PC-9 (cell line): ENCODE data around the gene MIEN1.

Experiments used
- EZH2 ChIP-seq: fragments of 200-600 bp; sonication (generic); IDR thresholded peaks from 2 replicates; pipeline ENCODE4 v1.8.0; 2017; ENCODE audit warnings: antibody characterized with exemption, low read depth
- TF ChIP-seq, protein P1 (sequence below): fragments of 200-600 bp; sonication (generic); conservative IDR thresholded peaks from 2 replicates; pipeline ENCODE4 v1.6.1; 2017; ENCODE audit warnings: mixed run types, antibody characterized with exemption, mild to moderate bottlenecking, moderate library complexity

DNA sequence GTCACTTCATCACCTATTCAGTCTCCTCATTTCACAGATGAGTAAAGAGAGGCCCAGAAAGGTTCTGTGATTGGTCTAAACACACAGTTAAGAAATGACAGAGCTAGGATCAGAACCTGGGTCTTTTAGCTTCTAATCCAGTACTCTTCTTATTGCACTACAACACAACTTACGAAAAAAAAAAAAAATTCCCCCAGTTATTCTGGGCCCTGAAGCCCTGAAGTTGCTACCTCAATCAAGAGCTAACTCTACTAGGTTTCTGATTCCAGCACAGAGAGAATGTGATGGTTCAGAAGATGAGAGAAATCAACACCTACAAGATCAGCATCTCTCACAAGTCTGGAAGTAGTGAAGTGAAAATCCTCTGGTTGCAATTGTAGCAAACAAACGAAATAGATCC lies 44.7 kb upstream of the MIEN1 start:
- TF ChIP-seq, protein P1, sequence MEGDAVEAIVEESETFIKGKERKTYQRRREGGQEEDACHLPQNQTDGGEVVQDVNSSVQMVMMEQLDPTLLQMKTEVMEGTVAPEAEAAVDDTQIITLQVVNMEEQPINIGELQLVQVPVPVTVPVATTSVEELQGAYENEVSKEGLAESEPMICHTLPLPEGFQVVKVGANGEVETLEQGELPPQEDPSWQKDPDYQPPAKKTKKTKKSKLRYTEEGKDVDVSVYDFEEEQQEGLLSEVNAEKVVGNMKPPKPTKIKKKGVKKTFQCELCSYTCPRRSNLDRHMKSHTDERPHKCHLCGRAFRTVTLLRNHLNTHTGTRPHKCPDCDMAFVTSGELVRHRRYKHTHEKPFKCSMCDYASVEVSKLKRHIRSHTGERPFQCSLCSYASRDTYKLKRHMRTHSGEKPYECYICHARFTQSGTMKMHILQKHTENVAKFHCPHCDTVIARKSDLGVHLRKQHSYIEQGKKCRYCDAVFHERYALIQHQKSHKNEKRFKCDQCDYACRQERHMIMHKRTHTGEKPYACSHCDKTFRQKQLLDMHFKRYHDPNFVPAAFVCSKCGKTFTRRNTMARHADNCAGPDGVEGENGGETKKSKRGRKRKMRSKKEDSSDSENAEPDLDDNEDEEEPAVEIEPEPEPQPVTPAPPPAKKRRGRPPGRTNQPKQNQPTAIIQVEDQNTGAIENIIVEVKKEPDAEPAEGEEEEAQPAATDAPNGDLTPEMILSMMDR: no peak
- no peak for TF ChIP-seq EZH2
